Vagina (tissue), 2 donors: ENCODE results near the gene ALKBH3.

Source experiments
- CTCF ChIP-seq, 3 experiments: fragments of 450-650 bp in 2 of 3; fragments of 200-600 bp in 1 of 3; sonication (generic) in 1 of 3; IDR thresholded peaks; one replicate each; pipeline ENCODE4 v1.5.1; 2017 to 2019; ENCODE audit warnings: antibody characterized with exemption in 3 of 3, mild to moderate bottlenecking in 2 of 3, moderate library complexity in 2 of 3
- POLR2A ChIP-seq, 2 donors: fragments of 450-650 bp; IDR thresholded peaks; one replicate each; pipeline ENCODE4 v1.6.1; 2017; ENCODE audit warnings: antibody characterized with exemption in 2 of 2, mild to moderate bottlenecking in 2 of 2, moderate library complexity in 2 of 2
- POLR2AphosphoS5 ChIP-seq, 2 donors: sonication (generic); formaldehyde crosslinking; IDR thresholded peaks; one replicate each; pipeline ENCODE4 v1.9.0; 2017; ENCODE audit warnings: antibody characterized with exemption in 2 of 2, mild to moderate bottlenecking in 2 of 2, low read depth in 1 of 2; ENCODE audit not compliant: insufficient read depth in 1 of 2

DNA sequence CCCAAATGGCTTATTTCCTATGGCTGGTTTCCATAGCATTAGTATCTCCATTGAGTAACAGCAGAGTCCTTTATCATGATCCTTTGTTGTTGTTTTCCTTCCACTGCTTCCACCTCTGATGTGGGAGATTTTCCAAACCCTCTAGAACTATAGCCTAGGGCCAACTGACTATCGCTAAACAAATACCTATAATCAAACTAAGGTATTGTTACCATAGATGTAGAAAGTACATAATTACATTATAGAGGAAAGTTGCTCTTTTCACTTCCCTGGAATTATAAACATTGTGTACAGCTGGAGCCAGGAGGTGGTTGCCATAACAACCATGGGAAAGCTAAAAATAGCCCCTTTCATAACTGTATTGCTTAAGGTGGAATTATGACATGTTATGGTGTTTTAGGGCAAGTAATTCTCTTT lies 47.0 kb upstream of the ALKBH3 start:
- no peak for TF ChIP-seq CTCF (IDR thresholded peaks at IDR 0.05)
- no peak for TF ChIP-seq POLR2A (IDR thresholded peaks at IDR 0.05)
- no peak for TF ChIP-seq POLR2AphosphoS5 (IDR thresholded peaks at IDR 0.05; ENCODE audit: insufficient read depth in 1 of 2, low read depth in 1 of 2)
